ENCODE results near the gene BMP3.

DNA sequence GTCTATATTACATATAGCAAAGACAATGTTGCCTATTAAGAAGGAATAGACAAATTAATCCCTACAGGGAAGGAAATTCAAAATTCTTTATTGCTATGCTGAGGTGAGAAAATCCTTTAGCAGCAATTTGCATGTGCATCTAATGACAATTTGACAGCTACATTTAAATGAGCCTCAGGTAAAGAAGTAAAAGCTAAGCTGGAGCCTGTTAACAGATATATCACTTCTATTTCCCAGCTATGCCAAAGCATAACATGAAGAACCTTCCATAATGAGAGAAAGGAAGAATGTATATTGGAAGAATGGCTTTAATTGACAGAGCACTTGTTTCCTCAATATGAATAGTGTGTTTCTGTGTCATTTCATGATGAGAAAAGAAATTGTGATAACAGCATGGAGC, 71.6 kb downstream of the BMP3 start:
- TF ChIP-seq, protein P1, sequence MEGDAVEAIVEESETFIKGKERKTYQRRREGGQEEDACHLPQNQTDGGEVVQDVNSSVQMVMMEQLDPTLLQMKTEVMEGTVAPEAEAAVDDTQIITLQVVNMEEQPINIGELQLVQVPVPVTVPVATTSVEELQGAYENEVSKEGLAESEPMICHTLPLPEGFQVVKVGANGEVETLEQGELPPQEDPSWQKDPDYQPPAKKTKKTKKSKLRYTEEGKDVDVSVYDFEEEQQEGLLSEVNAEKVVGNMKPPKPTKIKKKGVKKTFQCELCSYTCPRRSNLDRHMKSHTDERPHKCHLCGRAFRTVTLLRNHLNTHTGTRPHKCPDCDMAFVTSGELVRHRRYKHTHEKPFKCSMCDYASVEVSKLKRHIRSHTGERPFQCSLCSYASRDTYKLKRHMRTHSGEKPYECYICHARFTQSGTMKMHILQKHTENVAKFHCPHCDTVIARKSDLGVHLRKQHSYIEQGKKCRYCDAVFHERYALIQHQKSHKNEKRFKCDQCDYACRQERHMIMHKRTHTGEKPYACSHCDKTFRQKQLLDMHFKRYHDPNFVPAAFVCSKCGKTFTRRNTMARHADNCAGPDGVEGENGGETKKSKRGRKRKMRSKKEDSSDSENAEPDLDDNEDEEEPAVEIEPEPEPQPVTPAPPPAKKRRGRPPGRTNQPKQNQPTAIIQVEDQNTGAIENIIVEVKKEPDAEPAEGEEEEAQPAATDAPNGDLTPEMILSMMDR (IDR thresholded peaks at IDR 0.05): no peak
- no peak for TF ChIP-seq POLR2A (IDR thresholded peaks at IDR 0.05)
